ENCODE data around the gene PHF12. TPM values are rescaled to one million over a fixed set of nuclear protein-coding genes. Genes with fewer than 3 reads are reported as not detected.

PHF12 gene
- total and polyA plus RNA-seq, 2 of the 8 experiments (the other 6 are each of a cell fraction or from before 2014, with no cell fraction given), result 38.8 to 65.7 TPM

- H3K14ac ChIP-seq (ENCODE audit: insufficient read length), result no peak overlapping the region
- ChIA-PET POLR2A (ENCODE audit: partially characterized antibody) (no interaction called here), CTCF (ENCODE audit: partially characterized antibody) (interaction anchor here (1.8 kb wide), 1 partner anchor 35 kb away, joined by 4 read pairs; no protein-coding TSS in a partner anchor)
- no peak overlapping the region for H3K18ac ChIP-seq (ENCODE audit: extremely low read depth, low read length)
- H3K79me1 ChIP-seq (ENCODE audit: low read depth, low read length), result no peaks in the 10 kb centered on the region; the same call in 1 of the 2 replicates
- DNase-seq (ENCODE audit: low read depth in 1 of 2, low spot score in 2 of 2) (no peak), FAIRE-seq (no peak)
- no peak overlapping the region for H3K9ac ChIP-seq (replicated peaks in 1 of 4; ENCODE audit: extremely low read depth in 1 of 4, low read depth in 3 of 4, low read length in 3 of 4)
- H3K23me2 ChIP-seq (ENCODE audit: low read depth, low read length), result no peaks in the 10 kb centered on the region; the same call in 1 of the 2 replicates
- H3K23ac ChIP-seq (ENCODE audit: insufficient read length), result no peak overlapping the region
- H4K5ac ChIP-seq (ENCODE audit: insufficient read length, low read depth, low read length), result no peak overlapping the region
- no peak overlapping the region for H2AK5ac ChIP-seq (ENCODE audit: low read depth, low read length)
- no peak overlapping the region for H4K8ac ChIP-seq (ENCODE audit: extremely low read depth, insufficient read depth, low read length)
- H2BK12ac ChIP-seq (ENCODE audit: low read depth, low read length), result no peak overlapping the region; the same call in 1 of the 2 replicates
- H4K91ac ChIP-seq (replicated peaks; ENCODE audit: insufficient read length, low read length), result no peak overlapping the region
- H3K9me3 ChIP-seq (ENCODE audit: insufficient read depth in 2 of 2, low read depth in 1 of 2, low read length in 1 of 2), result no peaks in the 10 kb centered on the region
- H3K4me1 ChIP-seq (replicated peaks in 1 of 4; ENCODE audit: control insufficient read depth in 3 of 4, insufficient read depth in 4 of 4, low read length in 3 of 4), result peaks cover 14 to 20% (median 16%) of the 10 kb centered on the region in 4 experiments
- no peak for TF ChIP-seq POU5F1 (IDR thresholded peaks at IDR 0.05; ENCODE audit: low read depth, low read length)
- no peak for TF ChIP-seq SIX5 (IDR thresholded peaks at IDR 0.05; ENCODE audit: low read depth, low read length)
- TF ChIP-seq SAP30 (IDR thresholded peaks at IDR 0.05; ENCODE audit: insufficient read depth, insufficient replicate concordance, low read length), result no peak
- no peak for TF ChIP-seq USF2 (IDR thresholded peaks at IDR 0.05; ENCODE audit: low read length)
- TF ChIP-seq GABPA (IDR thresholded peaks at IDR 0.05; ENCODE audit: borderline replicate concordance, insufficient read depth, low read length), result no peak
- no peak for TF ChIP-seq RBBP5 (IDR thresholded peaks at IDR 0.05; ENCODE audit: borderline replicate concordance, low read depth, low read length)
- no peak for TF ChIP-seq JUN (IDR thresholded peaks at IDR 0.05; ENCODE audit: low read depth, low read length)
- no peak for TF ChIP-seq CTCF (IDR thresholded peaks at IDR 0.05; ENCODE audit: control extremely low read depth in 1 of 3, insufficient read depth in 1 of 3, low read depth in 1 of 3, low read length in 3 of 3)
- TF ChIP-seq FOSL1 (IDR thresholded peaks at IDR 0.05; ENCODE audit: insufficient read depth, low read depth, low read length), result no peak
- H2AFZ ChIP-seq (ENCODE audit: low read length), result no peak overlapping the region
- H3K4me2 ChIP-seq (ENCODE audit: insufficient read depth in 1 of 2, low read depth in 2 of 2, low read length in 2 of 2), result no peak overlapping the region
- H3K27me3 ChIP-seq (replicated peaks in 1 of 4; ENCODE audit: control insufficient read depth in 3 of 4, extremely low read depth in 1 of 4, insufficient read depth in 3 of 4, low read length in 3 of 4), result no peaks in the 10 kb centered on the region; a peak in 2 of 7 replicates
- H3K4ac ChIP-seq (replicated peaks; ENCODE audit: insufficient read length, low read depth, low read length), result no peak overlapping the region
- no peak overlapping the region for H2BK5ac ChIP-seq (ENCODE audit: low read depth, low read length)
- no peaks in the 10 kb centered on the region for H3K36me3 ChIP-seq (ENCODE audit: control insufficient read depth in 2 of 4, insufficient read depth in 4 of 4, low read length in 3 of 4)
- H2BK15ac ChIP-seq (ENCODE audit: low read length), result 0 out of 2 replicates have a peak overlapping the region, but pooled peaks have one; percentile 6
- H2BK20ac ChIP-seq (ENCODE audit: low read length), result peak overlapping the region; percentile 36; the same call in 1 of the 2 replicates
- no peak overlapping the region for H3K56ac ChIP-seq (replicated peaks; ENCODE audit: insufficient read length, low read depth, low read length)
- WGBS, 2 experiments (ENCODE audit: extremely low coverage in 1 of 2, insufficient coverage in 1 of 2, insufficient read length in 1 of 2, insufficient replicate concordance in 2 of 2, low coverage in 1 of 2, low lambda C conversion rate in 2 of 2, missing lambda C conversion rate in 1 of 2), result 85% methylated on average over 1 of the region's 1 CpG; no CpG with 5 or more reads in 1 of the 2 experiments
- no peak overlapping the region for H3K4me3 ChIP-seq (ENCODE audit: extremely low read depth in 1 of 4, insufficient read depth in 2 of 4, low read depth in 3 of 4, low read length in 4 of 4)
- H3K79me2 ChIP-seq (ENCODE audit: control insufficient read depth in 1 of 2, insufficient read depth in 2 of 2, low read length in 2 of 2), result no peaks in the 10 kb centered on the region
- H4K20me1 ChIP-seq (replicated peaks in 1 of 2; ENCODE audit: control insufficient read depth in 1 of 2, insufficient read depth in 2 of 2, low read length in 2 of 2), result no peaks in the 10 kb centered on the region
- no peak overlapping the region for H2BK120ac ChIP-seq (replicated peaks; ENCODE audit: low read depth, low read length)
- H3K27ac ChIP-seq (ENCODE audit: low read depth, low read length), result no peak overlapping the region
Measured at GRCh38 chr17:28988475-28988874, 37.2 kb upstream of the PHF12 start.
